Tongue (tissue), 2 donors: ENCODE data around the gene HSP90B1. TPM values are rescaled to one million over a fixed set of nuclear protein-coding genes. Genes with fewer than 3 reads are reported as not detected.

ENCODE experiments used
- DNase-seq: peaks from one replicate; pipeline ENCODE4 v3.0.0-alpha.2; 2015
- total RNA-seq: library from RNA; depleted of rRNA; stranded (reverse); fragments of >200 nt; gene quantifications from one replicate; pipeline ENCODE4 v1.2.3, GENCODE V29; 2014

The HSP90B1 gene
- total RNA-seq, 1 donor from 2014 or later: 376 TPM

GRCh38 chr12:103929784-103930033 lies 501 bp upstream of the HSP90B1 start:
- DNase-seq: no peak

GRCh38 chr12:103930787-103931735 lies 851 bp downstream of the HSP90B1 start:
- peak; percentile 60 for DNase-seq

- DNase-seq: no peak
These were observed 3.0 kb downstream of the HSP90B1 start for GRCh38 chr12:103933237-103933636.

GRCh38 chr12:103936679-103937078 lies 6.5 kb downstream of the HSP90B1 start:
- DNase-seq: no peak

GRCh38 chr12:103944964-103945363 lies 14.8 kb downstream of the HSP90B1 start:
- no peak for DNase-seq

- no peak for DNase-seq
These were observed 17.8 kb downstream of the HSP90B1 start for GRCh38 chr12:103947871-103948555.

GRCh38 chr12:103948746-103949406 lies 18.7 kb downstream of the HSP90B1 start:
- no peak for DNase-seq

GRCh38 chr12:103952497-103952896 lies 22.3 kb downstream of the HSP90B1 start:
- no peak for DNase-seq

- DNase-seq: peak; percentile 9
These were observed 25.8 kb downstream of the HSP90B1 start for GRCh38 chr12:103955811-103956508.

- no peak for DNase-seq
These were observed 26.4 kb downstream of the HSP90B1 start for GRCh38 chr12:103956509-103957027.

- no peak for DNase-seq
These were observed 27.7 kb downstream of the HSP90B1 start for GRCh38 chr12:103957865-103958388.

GRCh38 chr12:103958621-103959020 lies 28.4 kb downstream of the HSP90B1 start:
- no peak for DNase-seq

- DNase-seq: no peak
These were observed 30.5 kb downstream of the HSP90B1 start for GRCh38 chr12:103960616-103961227.

- no peak for DNase-seq
These were observed 32.3 kb downstream of the HSP90B1 start for GRCh38 chr12:103962493-103962892.

GRCh38 chr12:103964805-103965204 lies 34.6 kb downstream of the HSP90B1 start:
- no peak for DNase-seq

- DNase-seq: no peak
These were observed 35.0 kb downstream of the HSP90B1 start for GRCh38 chr12:103965255-103965589.

GRCh38 chr12:103965590-103966504 lies 35.6 kb downstream of the HSP90B1 start, which contains the start of gene TDG:
Gene TDG, plus strand, starts transcription at chr12:103965872. Its CDS starts 166 bp downstream, at chr12:103966038.
- peak; percentile 100 for DNase-seq

- DNase-seq: peak; percentile 14
These were observed 36.5 kb downstream of the HSP90B1 start for GRCh38 chr12:103966736-103967135.

GRCh38 chr12:103969391-103969790 lies 39.2 kb downstream of the HSP90B1 start:
- DNase-seq: no peak

GRCh38 chr12:103973909-103974308 lies 43.7 kb downstream of the HSP90B1 start:
- DNase-seq: no peak
